NCI-H1105 (cell line): ENCODE measurements around the gene CCDC93.

Experiments used
- DNase-seq: peaks from one replicate; lab custom pipeline; 2025; lab: John Stamatoyannopoulos, UW

CCDC93 gene

GRCh38 chr2:117987121-117987520 is 26.7 kb downstream of the CCDC93 start:
- DNase-seq: no peak

GRCh38 chr2:117985092-117985491 is 28.8 kb downstream of the CCDC93 start:
- no peak for DNase-seq

GRCh38 chr2:117984208-117984607 is 29.7 kb downstream of the CCDC93 start:
- no peak for DNase-seq

- DNase-seq: no peak
Observed at GRCh38 chr2:117983040-117983439, 30.8 kb downstream of the CCDC93 start.

GRCh38 chr2:117982376-117983033 is 31.4 kb downstream of the CCDC93 start:
- no peak for DNase-seq

- DNase-seq: no peak
Observed at GRCh38 chr2:117981810-117982209, 32.1 kb downstream of the CCDC93 start.

- DNase-seq: no peak
Observed at GRCh38 chr2:117980783-117981676, 32.8 kb downstream of the CCDC93 start.

- DNase-seq: no peak
Observed at GRCh38 chr2:117979911-117980701, 33.8 kb downstream of the CCDC93 start.

- no peak for DNase-seq
Observed at GRCh38 chr2:117977696-117978095, 36.2 kb downstream of the CCDC93 start.

GRCh38 chr2:117976581-117976980 is 37.3 kb downstream of the CCDC93 start:
- no peak for DNase-seq

GRCh38 chr2:117973498-117974082 is 40.3 kb downstream of the CCDC93 start:
- no peak for DNase-seq

- DNase-seq: no peak
Observed at GRCh38 chr2:117972476-117973123, 41.3 kb downstream of the CCDC93 start.

- no peak for DNase-seq
Observed at GRCh38 chr2:117968722-117969121, 45.1 kb downstream of the CCDC93 start.

- no peak for DNase-seq
Observed at GRCh38 chr2:117967977-117968718, 45.7 kb downstream of the CCDC93 start.

- DNase-seq: no peak
Observed at GRCh38 chr2:117963446-117963845, 50.4 kb downstream of the CCDC93 start.

GRCh38 chr2:117961201-117961600 is 52.7 kb downstream of the CCDC93 start:
- no peak for DNase-seq

- no peak for DNase-seq
Observed at GRCh38 chr2:117960231-117960630, 53.6 kb downstream of the CCDC93 start.

GRCh38 chr2:117958186-117958585 is 55.7 kb downstream of the CCDC93 start:
- no peak for DNase-seq

GRCh38 chr2:117957616-117958015 is 56.3 kb downstream of the CCDC93 start:
- no peak for DNase-seq

- no peak for DNase-seq
Observed at GRCh38 chr2:117956036-117956796, 57.7 kb downstream of the CCDC93 start.
